NCI-H82 treated with DMSO at 0.1 percent for 48 hours (cell line): ENCODE results near the gene CPNE4.
"Not testable (repeated sequence)": the region's sequence is repeated elsewhere in the genome, so short reads cannot be mapped to it uniquely, and the experiment has no call there.

Source experiments
- DNase-seq: peaks from one replicate; lab custom pipeline; 2025; ENCODE audit not compliant: unreplicated experiment; lab: John Stamatoyannopoulos, UW

CPNE4 gene

GRCh38 chr3:132034486-132035464 lies at the start of gene CPNE4:
Gene CPNE4, minus strand, starts transcription at chr3:132035014.
- peak; percentile 64 for DNase-seq

DNA sequence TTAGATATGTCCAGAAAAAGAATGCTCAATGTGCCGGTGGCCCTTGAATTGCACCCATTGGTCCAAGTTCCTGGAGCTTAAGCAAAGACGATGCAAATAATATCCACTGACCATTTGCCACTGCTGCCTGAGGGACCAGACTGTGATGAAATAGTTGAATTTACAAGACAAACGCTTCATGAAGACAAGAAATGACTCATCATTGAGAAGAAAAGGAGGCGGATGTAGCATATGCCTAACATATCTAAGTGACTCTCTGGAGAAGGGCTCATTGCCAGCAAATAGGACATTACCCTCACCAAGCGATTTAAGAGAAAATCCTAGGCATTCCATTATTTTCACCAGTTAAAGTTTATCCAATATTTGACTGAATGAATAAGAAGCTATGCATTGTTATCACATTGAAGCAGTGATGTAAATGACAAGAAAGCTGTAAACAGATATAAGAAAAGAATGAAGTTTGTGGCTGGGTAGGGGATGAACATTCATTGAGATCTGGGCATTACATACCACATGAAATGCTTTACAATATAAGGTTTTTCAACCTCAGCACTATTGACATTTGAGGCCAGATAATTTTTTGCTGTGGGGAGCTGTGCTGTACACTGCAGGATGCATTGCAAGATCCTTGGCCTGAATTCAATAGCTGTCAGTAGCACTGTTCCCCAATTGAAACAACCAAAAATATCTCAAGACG lies 48.9 kb upstream of the CPNE4 start:
- no peak for DNase-seq

DNA sequence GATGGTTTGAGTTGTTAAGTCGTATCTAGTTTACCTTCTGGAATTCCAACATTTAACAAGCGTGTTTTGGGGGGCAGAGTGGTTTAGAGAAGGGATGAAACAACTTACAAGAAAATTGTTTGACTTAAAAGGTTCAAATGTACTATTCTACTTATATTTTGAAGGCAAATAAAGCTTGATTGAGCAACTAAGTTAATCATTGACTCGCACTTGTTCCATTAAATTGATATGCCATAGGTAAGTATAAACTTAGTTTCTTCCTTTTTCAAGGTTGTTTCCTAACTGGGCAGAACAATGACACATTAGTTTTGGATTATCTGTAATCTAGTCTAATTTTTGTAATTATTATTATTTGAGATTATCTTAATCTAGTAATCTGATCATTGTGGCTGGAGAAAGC lies 48.3 kb upstream of the CPNE4 start:
- no peak for DNase-seq

DNA sequence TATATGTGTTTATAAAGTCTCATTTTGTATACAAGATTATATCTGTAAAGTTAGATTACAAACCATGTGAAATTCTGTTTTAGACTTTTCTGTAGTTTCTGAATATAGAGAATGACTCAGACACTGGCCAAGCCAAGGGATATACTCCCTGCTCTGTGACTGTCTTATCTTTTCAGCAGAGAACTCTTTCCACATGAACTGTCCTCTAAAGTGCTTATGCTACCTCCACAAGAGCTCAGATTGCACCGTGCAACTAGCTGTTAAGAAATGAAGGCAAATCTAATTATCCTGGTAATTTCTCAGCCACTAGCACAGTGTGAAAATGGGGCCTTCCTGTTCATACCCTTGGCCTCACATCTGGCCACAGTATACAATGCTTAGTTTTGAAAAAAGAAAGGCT lies 44.3 kb upstream of the CPNE4 start:
- peak; percentile 11 for DNase-seq

DNA sequence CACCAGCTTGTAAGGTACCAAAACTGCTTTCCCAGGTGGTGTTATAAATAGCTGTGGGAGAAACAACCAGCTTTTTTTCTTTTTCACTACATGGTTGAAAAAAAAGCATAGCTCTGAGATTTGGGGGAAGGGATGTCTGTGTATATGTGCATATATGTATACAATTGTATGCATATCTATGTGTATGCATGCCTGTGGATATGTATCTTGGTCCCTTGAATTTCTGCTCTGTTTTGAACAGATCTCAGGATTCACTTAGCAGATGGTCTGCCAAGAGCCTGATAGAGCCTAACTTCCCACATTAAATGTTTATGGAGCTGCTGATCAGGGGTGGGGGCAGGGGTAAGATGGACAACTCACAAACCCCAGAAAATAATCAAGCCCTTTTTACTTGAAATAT lies 39.0 kb upstream of the CPNE4 start:
- no peak for DNase-seq

DNA sequence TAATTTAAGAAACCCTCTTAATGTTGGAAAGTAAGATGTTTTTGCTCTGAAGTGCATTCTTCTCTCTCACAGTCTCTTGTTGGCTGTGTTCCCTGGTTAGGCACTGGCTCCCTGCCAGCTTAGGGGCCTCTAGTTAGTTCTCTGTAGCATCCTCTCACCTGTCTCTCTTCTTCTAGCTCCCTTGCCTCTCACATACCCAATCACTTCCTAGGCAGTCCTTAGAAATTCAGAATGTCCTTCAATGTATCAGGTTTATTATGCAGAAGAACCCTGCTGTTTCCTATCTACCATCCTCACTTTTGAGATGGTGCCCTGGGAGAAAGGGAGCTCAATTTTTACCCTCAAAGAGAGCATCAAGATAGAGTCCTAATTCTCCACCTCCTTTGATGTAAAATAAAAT lies 36.2 kb upstream of the CPNE4 start:
- no peak for DNase-seq

- no peak for DNase-seq
Measured at GRCh38 chr3:132064114-132064513, 29.3 kb upstream of the CPNE4 start.

GRCh38 chr3:132062535-132062934 lies 27.7 kb upstream of the CPNE4 start:
- no peak for DNase-seq

DNA sequence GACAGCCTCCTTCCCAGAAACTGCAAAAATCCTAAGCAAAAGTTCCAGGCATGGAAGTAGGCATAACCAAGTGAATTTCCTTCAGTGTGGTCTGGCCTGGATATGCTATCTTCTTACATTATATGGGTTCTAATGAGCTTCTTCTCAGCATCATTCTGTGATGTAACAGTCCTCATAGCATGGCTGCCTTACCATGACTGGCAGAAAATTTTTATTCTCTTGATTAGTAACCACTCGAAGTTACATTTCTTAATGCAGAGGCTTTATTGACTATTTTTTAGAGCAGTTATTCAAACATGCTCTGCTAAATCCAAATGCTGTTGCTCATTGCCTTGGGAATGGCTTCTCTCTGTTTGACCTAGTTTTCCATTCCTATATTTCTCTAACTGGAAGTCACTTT lies 21.1 kb upstream of the CPNE4 start:
- DNase-seq = no peak

DNA sequence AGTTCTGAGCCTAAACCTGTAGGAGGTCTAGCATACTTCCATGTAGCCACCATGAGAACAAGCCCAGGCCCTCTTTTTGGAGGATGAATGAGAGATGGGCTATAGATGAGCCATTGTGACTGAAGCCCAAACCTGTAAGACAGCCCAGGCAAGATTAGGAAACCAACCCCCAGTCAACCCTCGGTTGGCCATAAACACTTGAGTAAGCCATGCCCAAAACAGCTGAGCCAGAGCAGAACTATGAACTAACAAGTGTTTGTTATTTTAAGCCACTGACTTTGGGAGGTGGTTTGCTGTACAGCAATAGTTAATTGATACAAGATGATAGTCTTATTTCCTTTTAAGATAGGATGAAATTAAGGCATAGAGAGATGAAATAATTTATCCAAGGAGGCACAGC lies 12.4 kb upstream of the CPNE4 start:
- DNase-seq = no peak

- DNase-seq = not testable (repeated sequence)
Measured at GRCh38 chr3:132044874-132045273, 10.1 kb upstream of the CPNE4 start.

DNA sequence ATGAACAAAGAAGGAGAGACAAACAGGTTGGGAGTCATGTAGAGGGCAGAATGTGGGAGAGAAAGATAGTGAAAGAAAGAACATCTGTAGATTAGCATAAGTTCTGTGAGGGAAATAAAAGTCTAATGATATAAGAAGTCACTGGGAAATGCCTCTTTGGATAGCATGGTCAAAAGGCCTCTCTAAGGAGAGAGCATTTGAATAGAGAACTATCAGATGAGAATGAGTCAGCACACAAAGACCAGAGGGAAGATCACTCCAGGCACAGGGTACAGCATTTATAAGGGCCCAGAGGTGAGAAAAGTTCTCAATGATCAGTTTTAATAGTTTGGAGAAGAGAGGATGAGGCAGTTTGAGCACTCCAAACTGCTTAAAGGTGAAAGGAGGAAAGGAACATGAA lies 7.9 kb upstream of the CPNE4 start:
- DNase-seq = no peak

- DNase-seq = peak; percentile 7
Measured at GRCh38 chr3:132038198-132038825, 3.5 kb upstream of the CPNE4 start.

DNA sequence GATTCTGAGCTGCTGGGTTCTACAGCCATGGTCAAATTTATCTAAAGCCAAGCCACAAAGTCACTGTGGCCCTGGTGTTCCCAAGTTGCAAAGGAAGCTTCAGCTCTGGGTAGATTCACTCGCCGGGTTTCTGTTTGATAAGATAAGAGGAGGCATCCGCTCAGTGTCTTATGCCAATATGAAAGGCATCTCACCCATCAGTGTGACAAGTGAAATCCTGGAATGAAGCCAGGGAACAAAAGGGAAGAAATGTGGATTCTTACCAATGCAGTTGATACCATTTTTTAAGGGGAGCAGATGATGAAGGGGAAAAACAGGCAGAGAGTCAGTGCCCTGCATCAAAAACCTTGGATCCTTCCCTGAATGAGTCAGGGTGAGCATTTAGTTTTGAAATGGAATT lies 2.8 kb upstream of the CPNE4 start:
- DNase-seq = no peak

- DNase-seq = no peak
Measured at GRCh38 chr3:132037056-132037455, 2.2 kb upstream of the CPNE4 start.

- DNase-seq = no peak
Measured at GRCh38 chr3:132034097-132034485, 723 bp downstream of the CPNE4 start.

- no peak for DNase-seq
Measured at GRCh38 chr3:132033471-132033870, 1.3 kb downstream of the CPNE4 start.

DNA sequence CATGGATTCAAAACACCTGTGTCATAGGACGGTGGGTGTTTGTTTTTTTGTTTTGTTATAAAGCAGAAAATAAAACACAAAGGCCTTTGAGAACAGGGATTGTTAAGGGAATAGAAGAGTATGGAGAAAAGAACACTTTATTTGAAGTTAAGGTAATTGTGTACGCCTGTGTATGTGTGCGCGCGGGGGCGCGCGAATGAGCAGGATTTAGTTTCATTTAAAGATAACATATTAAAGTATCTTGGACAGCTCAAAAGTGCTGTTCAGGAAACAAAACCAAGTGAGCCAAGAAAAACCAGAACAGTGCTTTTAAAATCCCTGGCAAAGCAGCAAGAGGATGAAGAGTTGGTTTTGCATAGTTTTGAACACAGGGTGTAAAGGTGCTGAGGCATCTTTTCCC lies 1.9 kb downstream of the CPNE4 start:
- DNase-seq = no peak

DNA sequence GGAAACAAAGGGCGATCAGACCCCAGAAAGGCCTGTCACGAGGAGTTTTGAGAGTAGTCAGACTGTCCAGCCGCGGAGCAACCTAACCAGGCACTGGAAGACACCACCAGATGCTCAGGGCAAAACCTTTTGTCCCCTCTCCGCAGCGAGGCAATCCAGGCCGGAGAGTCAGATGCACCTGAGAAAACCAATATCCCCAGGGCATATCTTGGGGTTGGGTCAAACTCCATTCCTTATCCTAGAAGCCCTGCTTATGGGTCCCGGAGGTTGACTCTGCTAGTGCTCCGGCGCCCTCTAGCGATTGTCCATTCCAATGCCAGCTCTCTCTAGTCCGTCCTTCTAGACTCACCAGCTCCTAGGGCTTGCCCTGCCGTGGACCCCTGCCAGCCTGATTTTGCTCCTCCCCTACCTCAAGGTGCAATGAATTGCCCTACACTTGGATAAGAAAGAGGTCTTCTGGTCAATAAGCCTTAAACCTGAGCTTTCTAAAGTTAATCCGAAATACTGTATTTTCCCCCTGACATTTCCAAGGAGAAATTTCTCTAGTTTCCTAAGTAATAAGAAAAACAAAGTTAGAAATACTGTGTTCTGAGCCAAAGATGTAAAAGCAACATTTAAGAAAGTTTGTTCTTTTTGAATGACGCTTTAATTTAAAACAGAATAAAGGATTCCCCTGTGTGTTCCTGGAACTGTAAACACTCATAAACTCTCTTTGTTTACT lies 5.5 kb downstream of the CPNE4 start:
- DNase-seq = peak; percentile 85

GRCh38 chr3:132022914-132023313 lies 11.9 kb downstream of the CPNE4 start:
- no peak for DNase-seq

- DNase-seq = no peak
Measured at GRCh38 chr3:132020058-132020457, 14.8 kb downstream of the CPNE4 start.
